B cell (primary cell): Measurements from ENCODE around the gene STK33. TPM values are rescaled to one million over a fixed set of nuclear protein-coding genes. Genes with fewer than 3 reads are reported as not detected.

Source experiments
- ATAC-seq: fragments of 200-7000 bp; cut with Tn5 transposase; one replicate; pipeline ENCODE4 v1.10.0; 2021; ENCODE audit warnings: low read depth, mild to moderate bottlenecking, moderate number of reproducible peaks, moderate library complexity
- CTCF ChIA-PET: fragments of 350-600 bp; sonication (Branson Sonifier 250); formaldehyde crosslinking; loops from one replicate; lab custom pipeline; 2021; ENCODE audit warnings: antibody characterized with exemption, inconsistent platforms; lab: Charles Lee
- POLR2A ChIA-PET: fragments of 350-600 bp; sonication (Branson Sonifier 250); formaldehyde crosslinking; loops from one replicate; lab custom pipeline; 2021; ENCODE audit warnings: antibody characterized with exemption; lab: Charles Lee
- DNase-seq: peaks from one replicate; pipeline ENCODE4 v3.0.0; 2013
- H2AFZ ChIP-seq: 2 replicates; pipeline ENCODE4 v1.6.1; 2012; ENCODE audit warnings: mild to moderate bottlenecking, low read depth, low read length; ENCODE audit not compliant: insufficient read depth, poor library complexity, severe bottlenecking
- H3K27ac ChIP-seq, 2 donors: 1 replicate in 1 of 2; 2 replicates in 1 of 2; pipeline ENCODE4 v1.5.1; 2012 to 2013; ENCODE audit warnings: low read length in 2 of 2, mild to moderate bottlenecking in 2 of 2, moderate library complexity in 1 of 2
- H3K27me3 ChIP-seq, 4 experiments: fragments of 200-600 bp in 1 of 4; sonication (generic) in 1 of 4; replicated peaks in 1 of 4; 1 replicate in 2 of 4; 2 replicates in 2 of 4; pipeline versions ENCODE4 v1.6.1 to v1.7.0; 2013 to 2016; ENCODE audit warnings: low read length in 3 of 4, mild to moderate bottlenecking in 2 of 4, mixed read lengths in 1 of 4, moderate library complexity in 1 of 4; ENCODE audit not compliant: insufficient read depth in 4 of 4, control insufficient read depth in 3 of 4; ENCODE audit errors: control extremely low read depth in 1 of 4
- H3K36me3 ChIP-seq, 2 experiments: replicated peaks in 1 of 2; 1 replicate in 1 of 2; 2 replicates in 1 of 2; pipeline versions ENCODE4 v1.6.1 to v1.7.1; 2013; ENCODE audit warnings: low read length in 1 of 2; ENCODE audit not compliant: insufficient read depth in 2 of 2, control insufficient read depth in 1 of 2; ENCODE audit errors: control extremely low read depth in 1 of 2, extremely low read depth in 1 of 2
- H3K4me1 ChIP-seq, 2 donors: fragments of 200-600 bp in 1 of 2; sonication (generic) in 1 of 2; 1 replicate in 1 of 2; 2 replicates in 1 of 2; pipeline versions ENCODE4 v1.5.1 to v1.6.1; 2013 to 2017; ENCODE audit warnings: low read length in 2 of 2; ENCODE audit not compliant: control insufficient read depth in 2 of 2, insufficient read depth in 2 of 2
- H3K4me2 ChIP-seq: replicated peaks from 2 replicates; pipeline ENCODE3; 2012; ENCODE audit warnings: mild to moderate bottlenecking, low read depth, low read length; ENCODE audit not compliant: poor library complexity, severe bottlenecking
- H3K4me3 ChIP-seq, 5 experiments: fragments of 200-600 bp in 1 of 5; sonication (generic) in 1 of 5; 1 replicate in 3 of 5; 2 replicates in 2 of 5; pipeline versions ENCODE4 v1.5.1 to v1.7.0; 2011 to 2016; ENCODE audit warnings: low read length in 4 of 5, mild to moderate bottlenecking in 4 of 5, low read depth in 2 of 5, control low read depth in 1 of 5, moderate library complexity in 1 of 5; ENCODE audit not compliant: insufficient read depth in 1 of 5; ENCODE audit errors: control extremely low read depth in 1 of 5, extremely low read depth in 1 of 5
- H3K79me2 ChIP-seq: fragments of 200-600 bp; sonication (generic); one replicate; pipeline ENCODE4 v1.6.0; 2016; ENCODE audit warnings: low read length; ENCODE audit not compliant: control insufficient read depth, insufficient read depth
- H3K9ac ChIP-seq: fragments of 200-600 bp; sonication (generic); 2 replicates; pipeline ENCODE4 v1.6.1; 2017; ENCODE audit warnings: mild to moderate bottlenecking, low read length, moderate library complexity
- H3K9me3 ChIP-seq, 3 donors: one replicate each; pipeline versions ENCODE4 v1.6.1 to v1.7.1; 2013; ENCODE audit warnings: low read length in 2 of 3; ENCODE audit not compliant: control insufficient read depth in 2 of 3, insufficient read depth in 1 of 3; ENCODE audit errors: control extremely low read depth in 1 of 3
- H4K20me1 ChIP-seq: 2 replicates; pipeline ENCODE4 v1.6.0; 2012; ENCODE audit warnings: mild to moderate bottlenecking, low read length; ENCODE audit not compliant: insufficient read depth, control insufficient read depth, poor library complexity, severe bottlenecking
- H3K27ac Mint-ChIP-seq: one replicate; pipeline ENCODE4 v1.8.0; 2021; ENCODE audit warnings: mixed read lengths
- H3K27me3 Mint-ChIP-seq: one replicate; pipeline ENCODE4 v1.8.0; 2021; ENCODE audit warnings: mixed read lengths
- H3K4me1 Mint-ChIP-seq: one replicate; pipeline ENCODE4 v1.8.0; 2021; ENCODE audit warnings: mixed read lengths
- H3K4me3 Mint-ChIP-seq: one replicate; pipeline ENCODE4 v1.8.0; 2021; ENCODE audit warnings: mixed read lengths
- H3K9me3 Mint-ChIP-seq: one replicate; pipeline ENCODE4 v1.8.0; 2022; ENCODE audit warnings: mixed read lengths; ENCODE audit not compliant: insufficient read depth
- CTCF ChIP-seq: fragments of 200-600 bp; IDR thresholded peaks from one replicate; pipeline ENCODE4 v1.8.0; 2022; ENCODE audit warnings: antibody characterized with exemption, mild to moderate bottlenecking
- EZH2 ChIP-seq: IDR thresholded peaks from 2 replicates; pipeline ENCODE4 v1.6.1; 2012; ENCODE audit warnings: borderline replicate concordance, low read depth, mild to moderate bottlenecking, moderate library complexity, low read length; ENCODE audit not compliant: insufficient read depth, poor library complexity, severe bottlenecking
- WGBS: methylation state at CpG from one replicate; pipeline ENCODE4 v1.1.5; 2013; ENCODE audit warnings: missing lambda C conversion rate; ENCODE audit not compliant: insufficient coverage; 5-methylcytosine and 5-hydroxymethylcytosine counted together
- intact Hi-C: fragments of 100-400 bp; cut with micrococcal nuclease; formaldehyde crosslinking; loops from one replicate; pipeline ENCODE4 v1.10.0; 2022
- polyA plus RNA-seq: library from polyadenylated mRNA; depleted of rRNA; stranded (reverse); fragments of >200 nt; gene quantifications from 2 replicates; pipeline ENCODE4 v1.2.3, GENCODE V29; 2012
- total RNA-seq, 2 donors: library from RNA; stranded (reverse); fragments of 120-200 nt in 1 of 2; gene quantifications; 1 replicate in 1 of 2; 2 replicates in 1 of 2; pipeline versions ENCODE4 v1.2.3 to v1.2.4, GENCODE V29; 2013 to 2022

The STK33 gene
- total and polyA plus RNA-seq, 2 donors (not counting 1 experiment from before 2014, with no cell fraction given): 3.1 to 9.3 TPM

- no peak for TF ChIP-seq CTCF
- no peak for TF ChIP-seq EZH2
- no peaks in the 10 kb centered on the region for H3K9me3 Mint-ChIP-seq
- Histone ChIP-seq H3K9me3 (peaks cover 0 to 4% (median 0%) of the 10 kb centered on the region in 3 donors), H3K27me3 (no peaks in the 10 kb centered on the region), H3K4me2 (no peak overlapping the region), H2AFZ (no peak overlapping the region), H3K27ac (no peak overlapping the region), H3K9ac (no peak overlapping the region), H3K79me2 (no peaks in the 10 kb centered on the region), H3K36me3 (peaks cover 13 to 81% of the 10 kb centered on the region in 2 experiments), H3K4me1 (no peaks in the 10 kb centered on the region), H3K4me3 (no peak overlapping the region), H4K20me1 (no peaks in the 10 kb centered on the region)
- ChIA-PET CTCF (no interaction called here), POLR2A (no interaction called here)
- no peaks in the 10 kb centered on the region for H3K4me1 Mint-ChIP-seq
- H3K27me3 Mint-ChIP-seq: no peaks in the 10 kb centered on the region
- 98% methylated on average over 4 of the region's 5 CpGs for WGBS
- intact Hi-C loops: no loop called here
- ATAC-seq: no peak
- no peak for DNase-seq
- no peak overlapping the region for H3K4me3 Mint-ChIP-seq
- no peak overlapping the region for H3K27ac Mint-ChIP-seq
Observed at GRCh38 chr11:8640267-8640906, 46.4 kb upstream of the STK33 start.

- no peak for TF ChIP-seq EZH2
- TF ChIP-seq CTCF: no peak
- no peak overlapping the region for H3K4me3 ChIP-seq
- peaks cover 0 to 4% (median 0%) of the 10 kb centered on the region in 3 donors for H3K9me3 ChIP-seq
- no peak overlapping the region for H3K4me2 ChIP-seq
- DNase-seq: no peak
- H4K20me1 ChIP-seq: no peaks in the 10 kb centered on the region
- WGBS: 94% methylated on average over 3 of the region's 3 CpGs
- no peak overlapping the region for H3K9ac ChIP-seq
- H3K4me1 ChIP-seq: no peaks in the 10 kb centered on the region
- H3K79me2 ChIP-seq: no peaks in the 10 kb centered on the region
- no peak overlapping the region for H3K27ac ChIP-seq
- Mint-ChIP-seq H3K27ac (no peak overlapping the region), H3K4me3 (no peak overlapping the region), H3K4me1 (no peaks in the 10 kb centered on the region), H3K27me3 (no peaks in the 10 kb centered on the region), H3K9me3 (no peaks in the 10 kb centered on the region)
- no peak for ATAC-seq
- H2AFZ ChIP-seq: no peak overlapping the region
- H3K36me3 ChIP-seq: peaks cover 15 to 78% of the 10 kb centered on the region in 2 experiments
- ChIA-PET CTCF (interaction anchor here (0.7 kb wide), 1 partner anchor 320 kb away, joined by 4 read pairs; no protein-coding TSS in a partner anchor), POLR2A (no interaction called here)
- intact Hi-C loops: no loop called here
- no peaks in the 10 kb centered on the region for H3K27me3 ChIP-seq
Observed at GRCh38 chr11:8639655-8640054, 45.6 kb upstream of the STK33 start.
